Activated CD4-positive, alpha-beta T cell treated with anti-CD3 and anti-CD28 coated beads, Interleukin-2, amount 50 U/mL, for 16 hours (primary cell): ENCODE measurements around the gene RTN4R.

Source experiments
- DNase-seq: peaks from one replicate; pipeline ENCODE4 v3.0.0-alpha.2; 2020

The RTN4R gene

GRCh38 chr22:20227363-20227762 is 40.8 kb downstream of the RTN4R start:
- DNase-seq: no peak

GRCh38 chr22:20226760-20227350 is 41.3 kb downstream of the RTN4R start:
- no peak for DNase-seq

GRCh38 chr22:20226077-20226716 is 41.9 kb downstream of the RTN4R start:
- no peak for DNase-seq

- no peak for DNase-seq
Measured at GRCh38 chr22:20225693-20225966, 42.5 kb downstream of the RTN4R start.

GRCh38 chr22:20224917-20225692 is 43.0 kb downstream of the RTN4R start:
- DNase-seq: no peak

GRCh38 chr22:20224256-20224626 is 43.9 kb downstream of the RTN4R start:
- no peak for DNase-seq

GRCh38 chr22:20223421-20224255 is 44.5 kb downstream of the RTN4R start:
- DNase-seq: no peak

GRCh38 chr22:20222764-20223420 is 45.2 kb downstream of the RTN4R start:
- DNase-seq: no peak

- DNase-seq: no peak
Measured at GRCh38 chr22:20221421-20222340, 46.4 kb downstream of the RTN4R start.

GRCh38 chr22:20220629-20221026 is 47.5 kb downstream of the RTN4R start:
- no peak for DNase-seq

GRCh38 chr22:20219667-20220628 is 48.2 kb downstream of the RTN4R start:
- DNase-seq: peak; percentile 12

- no peak for DNase-seq
Measured at GRCh38 chr22:20218987-20219386, 49.1 kb downstream of the RTN4R start.

GRCh38 chr22:20218326-20218872 is 49.7 kb downstream of the RTN4R start:
- DNase-seq: no peak

- DNase-seq: no peak
Measured at GRCh38 chr22:20217563-20217962, 50.6 kb downstream of the RTN4R start.

GRCh38 chr22:20216863-20217499 is 51.1 kb downstream of the RTN4R start:
- no peak for DNase-seq

GRCh38 chr22:20215742-20216141 is 52.4 kb downstream of the RTN4R start:
- DNase-seq: no peak

GRCh38 chr22:20214853-20215252 is 53.3 kb downstream of the RTN4R start:
- DNase-seq: no peak

GRCh38 chr22:20213833-20214708 is 54.0 kb downstream of the RTN4R start:
- no peak for DNase-seq
